Measurements from ENCODE around the gene VAMP8. TPM values are rescaled to one million over a fixed set of nuclear protein-coding genes. Genes with fewer than 3 reads are reported as not detected.

Gene VAMP8
- total and polyA plus RNA-seq, 4 donors: 29.2 to 140 (median 79.4) TPM

GRCh38 chr2:85547859-85548607, 29.4 kb upstream of the VAMP8 start:
- TF ChIP-seq CTCF (IDR thresholded peaks at IDR 0.05; ENCODE audit: low read depth, low read length, missing input control): no peak
- no peak for TF ChIP-seq RAD21 (IDR thresholded peaks at IDR 0.05)
- TF ChIP-seq TAF1 (conservative IDR thresholded peaks at IDR 0.05): no peak
- no peak for TF ChIP-seq JUND (IDR thresholded peaks at IDR 0.05)
- no peak for TF ChIP-seq YY1 (IDR thresholded peaks at IDR 0.05)
- no peak for TF ChIP-seq HNF4A (conservative IDR thresholded peaks at IDR 0.05)
- no peak for TF ChIP-seq FOXA1 (IDR thresholded peaks at IDR 0.05)
- TF ChIP-seq RXRA (IDR thresholded peaks at IDR 0.05): no peak
- TF ChIP-seq HNF4G (IDR thresholded peaks at IDR 0.05): no peak
- TF ChIP-seq ZBTB33 (IDR thresholded peaks at IDR 0.05): no peak
- no peak for TF ChIP-seq ATF3 (IDR thresholded peaks at IDR 0.05)
- TF ChIP-seq SP1 (IDR thresholded peaks at IDR 0.05): no peak
- no peak for TF ChIP-seq MAX (IDR thresholded peaks at IDR 0.05)
- TF ChIP-seq FOXA2 (IDR thresholded peaks at IDR 0.05): no peak
- TF ChIP-seq GABPA (IDR thresholded peaks at IDR 0.05 in 1 of 2, conservative IDR thresholded peaks at IDR 0.05 in 1 of 2): no peak
- TF ChIP-seq EGR1 (IDR thresholded peaks at IDR 0.05; ENCODE audit: low read depth in 2 of 2): no peak
- no peak for TF ChIP-seq NR2F2 (IDR thresholded peaks at IDR 0.05)
- TF ChIP-seq REST (IDR thresholded peaks at IDR 0.05): no peak
- 86% methylated on average over 6 of the region's 6 CpGs for WGBS
- peaks cover 9 to 69% (median 46%) of the 10 kb centered on the region in 4 donors for H3K36me3 ChIP-seq (ENCODE audit: control insufficient read depth in 4 of 4, insufficient read depth in 3 of 4, low read depth in 1 of 4, low read length in 3 of 4)
- H3K4me1 ChIP-seq (ENCODE audit: control insufficient read depth in 4 of 4, insufficient read depth in 4 of 4, low read length in 3 of 4): peaks cover 0 to 9% (median 1%) of the 10 kb centered on the region in 4 donors
- H3K9me3 ChIP-seq (ENCODE audit: control insufficient read depth in 4 of 4, low read length in 3 of 4): no peaks in the 10 kb centered on the region
- DNase-seq (ENCODE audit: low spot score): no peak
- no peak overlapping the region for H3K9ac ChIP-seq (ENCODE audit: low read depth in 1 of 2, low read length in 2 of 2)
- no peak overlapping the region for H3K27ac ChIP-seq (ENCODE audit: low read depth in 1 of 2, low read length in 2 of 2)
- H3K27me3 ChIP-seq (ENCODE audit: control insufficient read depth in 4 of 4, insufficient read depth in 4 of 4, low read length in 3 of 4): no peaks in the 10 kb centered on the region
- H3K4me3 ChIP-seq (ENCODE audit: low read depth in 1 of 3, low read length in 3 of 3): no peak overlapping the region
